NCI-H1092 (cell line): Measurements from ENCODE around the gene MAML3.

Experiments
- DNase-seq: peaks from one replicate; lab custom pipeline; 2025; lab: John Stamatoyannopoulos, UW

The MAML3 gene

GRCh38 chr4:139756391-139757180 lies 397.4 kb downstream of the MAML3 start:
- no peak for DNase-seq

- DNase-seq: no peak
Observed at GRCh38 chr4:139754938-139755337, 399.0 kb downstream of the MAML3 start.

DNA sequence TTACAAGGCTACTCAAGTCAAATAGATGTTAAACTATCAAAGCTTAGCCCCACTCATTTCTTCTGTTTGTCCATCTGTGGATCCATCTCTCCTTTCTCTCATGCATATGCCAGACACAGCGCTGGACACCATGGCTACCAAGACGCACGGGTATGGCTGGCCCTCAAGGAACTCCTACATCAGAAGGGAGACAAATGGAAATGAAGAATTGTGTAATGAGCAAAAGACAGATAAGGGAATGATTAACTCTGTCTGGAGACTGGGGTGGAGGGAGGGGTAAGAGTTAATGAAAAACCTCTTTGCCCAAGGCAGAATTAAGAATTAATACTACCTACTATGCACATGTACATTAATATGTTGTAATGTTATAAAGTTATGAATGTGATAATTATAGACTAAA lies 400.3 kb downstream of the MAML3 start:
- DNase-seq: no peak

DNA sequence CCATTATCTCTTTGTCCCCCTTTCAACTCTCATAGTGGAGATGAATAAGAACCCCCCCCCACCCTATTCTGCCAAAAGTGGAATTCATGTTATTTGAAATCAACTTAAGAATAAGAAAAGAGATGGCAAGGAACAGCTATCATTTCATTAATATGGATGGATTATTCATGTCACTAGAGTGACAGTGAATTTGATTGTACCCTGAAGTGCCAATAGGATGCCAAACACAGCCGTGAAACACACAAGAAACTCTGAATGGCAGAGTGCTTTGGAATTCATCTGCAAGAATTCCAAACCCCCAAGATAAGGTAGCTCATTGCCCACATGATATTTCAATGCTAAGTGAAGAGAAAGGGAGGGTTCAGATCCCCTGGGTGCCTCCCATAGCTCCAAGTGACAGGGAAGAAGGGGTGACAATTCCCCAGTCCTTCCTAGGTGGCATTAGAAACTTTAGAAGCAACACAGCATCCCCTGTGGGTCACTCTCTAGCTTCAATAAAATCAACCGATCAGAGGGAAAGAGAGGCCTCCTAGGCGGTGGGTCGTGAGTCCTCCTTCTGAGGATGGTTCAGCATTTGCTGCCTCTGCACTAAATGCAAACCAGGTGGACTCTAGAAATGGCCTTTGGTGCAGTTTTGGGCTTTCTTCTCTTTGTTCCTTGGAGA lies 404.0 kb downstream of the MAML3 start:
- no peak for DNase-seq

GRCh38 chr4:139749338-139749737 lies 404.6 kb downstream of the MAML3 start:
- DNase-seq: no peak

GRCh38 chr4:139746431-139747171 lies 407.4 kb downstream of the MAML3 start:
- DNase-seq: no peak

DNA sequence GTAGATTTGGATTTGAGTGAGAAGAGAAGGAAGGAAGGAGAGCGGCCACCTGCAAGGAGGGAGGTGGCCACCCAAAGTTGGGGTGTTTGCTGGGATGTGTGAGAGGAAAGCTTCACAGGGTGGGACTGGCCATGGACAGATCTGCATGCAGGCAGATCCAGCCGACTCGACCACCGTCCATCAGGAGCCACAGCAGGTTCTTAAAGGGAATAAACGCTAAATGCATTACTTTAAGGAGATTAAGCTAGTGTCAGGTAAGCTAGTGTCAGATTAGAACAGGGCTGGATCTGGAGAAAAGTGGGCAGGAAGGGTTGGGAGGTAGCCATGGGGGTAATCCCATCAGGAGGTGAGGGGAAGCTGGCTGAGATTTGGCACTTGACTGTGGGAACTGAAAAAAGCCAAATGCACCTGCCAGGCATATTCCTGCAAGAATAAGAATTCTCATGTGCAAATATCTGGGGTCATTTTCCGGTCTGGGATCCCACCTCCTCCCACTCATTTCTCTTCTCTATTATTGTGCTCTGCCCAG lies 408.8 kb downstream of the MAML3 start:
- no peak for DNase-seq

DNA sequence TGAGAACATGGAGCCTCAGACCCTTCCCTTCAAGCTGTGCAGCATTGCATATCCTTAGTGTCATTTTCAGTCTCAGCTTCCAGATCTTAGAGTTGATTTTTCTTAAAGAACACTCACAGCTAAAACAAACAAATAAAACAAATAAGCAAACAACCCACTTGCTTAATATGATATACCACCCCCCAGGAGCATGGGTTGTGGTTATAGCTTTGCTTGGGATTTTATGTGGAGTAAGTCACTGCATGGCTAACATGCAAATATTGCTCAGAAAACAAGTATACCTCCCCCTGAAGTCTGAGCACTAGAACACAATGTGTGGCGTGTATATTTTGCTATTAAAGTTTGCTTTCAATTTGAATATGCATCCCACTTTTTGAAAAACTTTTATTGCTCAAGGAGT lies 409.8 kb downstream of the MAML3 start:
- no peak for DNase-seq

DNA sequence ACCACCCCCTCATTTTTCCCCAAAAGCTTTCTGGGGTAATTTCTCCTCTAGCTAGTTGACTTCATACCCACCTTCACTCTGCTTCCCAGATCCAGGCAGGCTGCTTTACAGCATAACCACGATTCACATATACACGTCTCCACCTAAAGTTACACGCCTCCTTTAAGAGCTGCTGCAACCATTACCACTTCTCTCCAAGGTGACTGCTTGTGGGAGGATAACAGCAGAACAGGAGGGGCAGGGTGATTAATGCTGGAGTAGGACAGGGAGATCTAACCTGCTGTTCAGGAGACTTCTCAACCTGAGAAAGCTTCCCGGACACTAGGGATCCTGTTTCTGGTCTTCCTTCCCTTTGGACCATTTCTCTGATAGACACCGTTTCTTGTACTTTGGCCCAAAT lies 411.0 kb downstream of the MAML3 start:
- DNase-seq: no peak

GRCh38 chr4:139740531-139741041 lies 413.4 kb downstream of the MAML3 start:
- DNase-seq: peak; percentile 94

DNA sequence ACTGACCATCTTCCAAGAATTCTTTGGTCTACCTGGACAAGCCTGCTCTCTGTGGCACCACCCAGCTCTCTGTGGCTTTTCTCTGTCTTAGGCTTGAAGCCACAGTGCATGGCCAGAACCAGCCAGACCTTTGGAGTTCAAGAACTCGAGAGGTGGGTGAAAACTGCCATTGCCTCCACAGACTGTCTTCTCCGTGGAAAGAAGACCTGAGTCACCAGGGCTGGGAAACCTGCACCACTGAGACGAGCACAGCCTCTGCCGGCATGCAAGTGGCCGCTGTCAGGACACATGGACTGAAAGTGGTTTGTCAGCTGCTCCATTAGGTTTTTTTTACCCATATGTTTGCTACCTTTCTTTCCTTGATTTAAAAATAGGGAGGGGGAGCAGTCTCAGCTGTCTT lies 413.9 kb downstream of the MAML3 start:
- DNase-seq: no peak

GRCh38 chr4:139738846-139739613 lies 415.0 kb downstream of the MAML3 start:
- DNase-seq: no peak

DNA sequence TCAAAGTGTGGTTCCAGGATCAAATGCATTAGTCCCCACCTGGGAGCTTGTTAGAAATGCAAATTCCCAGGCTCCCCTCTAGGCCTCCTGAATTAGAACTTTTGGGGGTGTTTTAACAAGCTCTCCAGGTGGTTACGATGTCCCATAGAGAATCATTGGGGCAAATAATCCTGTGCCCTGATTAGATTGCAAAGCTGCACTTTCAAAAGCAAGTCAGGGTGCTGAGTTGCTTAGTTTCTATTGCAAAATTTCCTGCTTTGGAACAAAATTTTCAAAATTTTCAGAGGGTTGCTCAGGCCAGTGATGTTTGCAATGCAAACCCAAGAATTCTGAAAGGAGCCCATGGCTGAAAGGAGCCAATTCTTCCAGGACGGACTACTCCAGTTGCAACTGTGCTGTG lies 417.3 kb downstream of the MAML3 start:
- no peak for DNase-seq

DNA sequence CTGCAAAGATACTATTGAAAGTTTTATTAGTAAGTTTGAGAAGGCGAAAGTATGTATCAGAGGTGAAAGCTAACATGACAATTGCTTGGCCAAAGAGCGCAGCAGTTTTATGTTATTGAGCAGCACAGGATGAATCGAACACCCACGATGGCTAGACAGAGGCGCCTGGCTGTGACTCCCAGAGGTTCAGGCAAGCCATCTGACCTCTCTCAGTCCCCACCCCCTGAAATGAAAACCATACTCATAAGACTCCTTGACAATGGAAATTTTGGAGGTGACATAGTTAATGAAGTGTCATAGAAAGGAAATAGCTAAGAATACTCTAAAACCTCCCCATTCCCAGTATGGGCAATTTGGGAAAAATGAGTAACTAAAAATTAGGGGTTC lies 417.7 kb downstream of the MAML3 start:
- no peak for DNase-seq

DNA sequence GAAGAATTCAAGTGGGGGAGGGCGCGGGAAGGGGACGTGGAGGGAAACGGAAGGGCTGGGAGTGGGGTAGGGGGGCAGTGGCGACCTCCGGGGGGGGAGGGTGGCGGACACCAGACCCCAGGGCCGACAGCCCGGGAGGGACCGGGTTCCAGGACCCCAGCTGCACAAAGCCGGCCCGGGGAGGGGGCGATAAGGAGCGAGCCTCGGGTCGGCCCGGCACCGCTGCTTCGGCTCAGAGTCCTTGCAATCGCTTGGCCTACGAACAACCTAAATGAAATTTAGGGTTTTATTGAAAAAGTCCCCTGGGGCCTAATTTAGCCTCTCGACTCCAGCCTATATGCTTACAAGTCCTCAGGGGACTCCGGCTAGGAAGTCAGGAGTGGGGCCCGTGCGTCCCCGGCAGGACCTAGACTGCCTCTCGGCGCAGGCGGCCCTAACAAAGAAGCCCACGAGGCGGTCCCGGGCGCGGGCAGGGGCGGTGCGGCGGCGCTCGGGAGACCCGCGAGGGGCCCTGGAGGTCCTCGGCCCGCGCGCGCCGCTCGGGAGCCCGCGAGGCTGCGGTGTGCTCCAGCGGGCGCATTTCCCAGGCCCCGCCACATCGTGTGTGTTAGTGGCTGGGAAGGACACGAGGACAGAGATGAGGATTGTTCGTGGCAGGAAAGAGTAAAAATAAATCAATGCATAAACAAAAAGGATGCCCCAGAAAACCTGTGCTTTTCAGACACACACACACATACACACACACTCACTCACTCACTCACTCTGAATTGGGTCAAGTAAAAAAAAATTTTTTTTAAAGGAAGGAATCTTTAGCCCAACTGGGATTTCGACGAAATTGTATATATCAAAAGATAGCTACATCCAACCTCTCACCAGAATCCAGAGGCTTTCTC lies 418.4 kb downstream of the MAML3 start:
- DNase-seq: peak; percentile 10

DNA sequence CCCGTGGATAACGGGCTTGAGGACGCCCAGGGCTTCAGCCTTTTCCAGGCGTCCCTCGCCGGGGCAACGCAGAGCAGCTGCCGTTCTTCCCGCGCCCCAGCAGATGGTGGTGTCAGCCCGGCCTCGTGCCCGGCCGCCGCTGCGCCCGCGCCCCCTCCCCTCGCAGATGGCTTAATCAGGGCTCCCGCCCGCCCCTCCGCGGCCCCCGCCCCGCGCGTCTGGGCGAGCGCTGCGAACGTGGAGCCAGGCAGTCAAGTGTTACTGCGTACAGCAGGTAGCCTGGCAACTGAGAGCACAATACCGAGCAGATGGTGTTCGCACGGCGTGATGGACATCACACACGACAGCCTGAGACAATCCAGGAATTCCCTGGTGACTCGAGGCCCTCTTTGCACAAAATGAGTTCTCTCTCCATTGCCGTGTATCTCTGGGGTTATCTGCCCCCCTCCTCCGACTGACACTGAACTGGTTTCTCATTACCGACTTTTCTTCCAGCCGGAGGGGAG lies 419.1 kb downstream of the MAML3 start:
- DNase-seq: peak; percentile 97

- no peak for DNase-seq
Observed at GRCh38 chr4:139734201-139734874, 419.6 kb downstream of the MAML3 start.

- DNase-seq: no peak
Observed at GRCh38 chr4:139732991-139733570, 420.9 kb downstream of the MAML3 start.

- peak; percentile 14 for DNase-seq
Observed at GRCh38 chr4:139728840-139729239, 425.1 kb downstream of the MAML3 start.

DNA sequence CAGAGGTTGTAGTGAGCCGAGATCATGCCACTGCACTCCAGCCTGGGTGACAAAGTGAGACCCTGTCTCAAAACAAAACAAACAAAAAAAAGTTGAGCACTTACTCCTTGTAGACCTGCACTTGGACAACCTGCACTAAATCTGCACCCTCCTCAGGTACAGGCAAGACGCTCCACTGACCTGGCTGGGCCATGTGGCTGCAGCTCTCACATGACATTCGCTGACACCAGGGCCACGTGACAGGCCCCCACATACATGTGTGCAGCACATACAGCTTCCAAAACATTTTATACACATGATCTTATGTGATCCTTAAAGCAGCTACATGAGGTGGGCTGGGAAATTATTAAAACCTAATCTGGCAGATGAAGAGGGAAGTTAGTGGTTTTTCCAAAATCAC lies 425.8 kb downstream of the MAML3 start:
- DNase-seq: no peak
